ENCODE results near the gene MAL.

MAL gene

GRCh38 chr2:95004711-95005110 is 20.8 kb upstream of the MAL start:
- H3K79me2 ChIP-seq (ENCODE audit: insufficient read depth, low read length): no peaks in the 10 kb centered on the region
- no peaks in the 10 kb centered on the region for H3K36me3 ChIP-seq (ENCODE audit: insufficient read depth, low read length)
- no peaks in the 10 kb centered on the region for H4K20me1 ChIP-seq (ENCODE audit: insufficient read depth, low read length, poor library complexity, severe bottlenecking)
- H3K4me1 ChIP-seq (ENCODE audit: insufficient read depth, low read length, poor library complexity, severe bottlenecking): peaks cover 21% of the 10 kb centered on the region
- H2AFZ ChIP-seq (ENCODE audit: low read length): peak overlapping the region; percentile 56; the same call in 1 of the 2 replicates
- no peaks in the 10 kb centered on the region for H3K9me2 ChIP-seq (replicated peaks; ENCODE audit: low read depth, low read length)
- H3K9me3 ChIP-seq (ENCODE audit: insufficient read depth, low read depth, low read length): no peaks in the 10 kb centered on the region
- H3K27me3 ChIP-seq (ENCODE audit: insufficient read depth, low read length, poor library complexity, severe bottlenecking): no peaks in the 10 kb centered on the region
- H3K4me2 ChIP-seq (ENCODE audit: low read depth, low read length, poor library complexity, severe bottlenecking): peak overlapping the region; percentile 44
- H3K4me3 ChIP-seq (ENCODE audit: low read length, poor library complexity, severe bottlenecking): peak overlapping the region; percentile 40
- H3K9ac ChIP-seq (ENCODE audit: low read depth, low read length, poor library complexity, severe bottlenecking): no peak overlapping the region
- H3F3A ChIP-seq (ENCODE audit: low read depth): no peaks in the 10 kb centered on the region
- no peak for TF ChIP-seq EZH2phosphoT487 (IDR thresholded peaks at IDR 0.05; ENCODE audit: borderline replicate concordance)
- TF ChIP-seq, protein P1, sequence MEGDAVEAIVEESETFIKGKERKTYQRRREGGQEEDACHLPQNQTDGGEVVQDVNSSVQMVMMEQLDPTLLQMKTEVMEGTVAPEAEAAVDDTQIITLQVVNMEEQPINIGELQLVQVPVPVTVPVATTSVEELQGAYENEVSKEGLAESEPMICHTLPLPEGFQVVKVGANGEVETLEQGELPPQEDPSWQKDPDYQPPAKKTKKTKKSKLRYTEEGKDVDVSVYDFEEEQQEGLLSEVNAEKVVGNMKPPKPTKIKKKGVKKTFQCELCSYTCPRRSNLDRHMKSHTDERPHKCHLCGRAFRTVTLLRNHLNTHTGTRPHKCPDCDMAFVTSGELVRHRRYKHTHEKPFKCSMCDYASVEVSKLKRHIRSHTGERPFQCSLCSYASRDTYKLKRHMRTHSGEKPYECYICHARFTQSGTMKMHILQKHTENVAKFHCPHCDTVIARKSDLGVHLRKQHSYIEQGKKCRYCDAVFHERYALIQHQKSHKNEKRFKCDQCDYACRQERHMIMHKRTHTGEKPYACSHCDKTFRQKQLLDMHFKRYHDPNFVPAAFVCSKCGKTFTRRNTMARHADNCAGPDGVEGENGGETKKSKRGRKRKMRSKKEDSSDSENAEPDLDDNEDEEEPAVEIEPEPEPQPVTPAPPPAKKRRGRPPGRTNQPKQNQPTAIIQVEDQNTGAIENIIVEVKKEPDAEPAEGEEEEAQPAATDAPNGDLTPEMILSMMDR (conservative IDR thresholded peaks at IDR 0.05; ENCODE audit: low read length): no peak

DNA sequence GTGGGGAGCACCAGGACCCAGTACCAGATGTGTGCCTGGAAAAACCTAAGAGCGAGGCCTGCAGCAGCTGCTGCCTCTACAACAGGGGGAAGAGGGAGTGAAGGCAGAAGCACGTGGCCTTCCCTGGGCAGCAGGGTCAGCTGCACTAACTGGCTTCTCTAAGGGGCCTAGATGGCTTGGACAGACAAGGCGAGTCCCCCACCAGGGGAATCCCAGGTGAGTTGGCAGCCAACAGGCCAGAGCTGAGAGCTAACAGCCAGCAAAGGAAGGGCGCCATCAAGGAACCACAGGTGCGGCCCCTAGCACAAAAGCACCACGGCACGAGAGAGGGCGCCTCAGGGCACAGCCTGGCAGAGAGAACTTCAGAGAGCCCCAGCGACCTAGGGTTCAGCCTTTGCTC is 19.8 kb upstream of the MAL start:
- TF ChIP-seq, protein P1 (conservative IDR thresholded peaks at IDR 0.05; ENCODE audit: low read length): no peak
- TF ChIP-seq EZH2phosphoT487 (IDR thresholded peaks at IDR 0.05; ENCODE audit: borderline replicate concordance): no peak
- Histone ChIP-seq H3K27me3 (ENCODE audit: insufficient read depth, low read length, poor library complexity, severe bottlenecking) (no peaks in the 10 kb centered on the region), H3K9ac (ENCODE audit: low read depth, low read length, poor library complexity, severe bottlenecking) (peak overlapping the region; percentile 27), H3K4me3 (ENCODE audit: low read length, poor library complexity, severe bottlenecking) (no peak overlapping the region), H3K9me3 (ENCODE audit: insufficient read depth, low read depth, low read length) (no peaks in the 10 kb centered on the region), H3K36me3 (ENCODE audit: insufficient read depth, low read length) (no peaks in the 10 kb centered on the region), H4K20me1 (ENCODE audit: insufficient read depth, low read length, poor library complexity, severe bottlenecking) (no peaks in the 10 kb centered on the region), H3K4me1 (ENCODE audit: insufficient read depth, low read length, poor library complexity, severe bottlenecking) (peaks cover 21% of the 10 kb centered on the region), H3K4me2 (ENCODE audit: low read depth, low read length, poor library complexity, severe bottlenecking) (no peak overlapping the region), H3F3A (ENCODE audit: low read depth) (no peaks in the 10 kb centered on the region), H3K79me2 (ENCODE audit: insufficient read depth, low read length) (no peaks in the 10 kb centered on the region), H3K9me2 (replicated peaks; ENCODE audit: low read depth, low read length) (no peaks in the 10 kb centered on the region), H2AFZ (ENCODE audit: low read length) (no peak overlapping the region)

DNA sequence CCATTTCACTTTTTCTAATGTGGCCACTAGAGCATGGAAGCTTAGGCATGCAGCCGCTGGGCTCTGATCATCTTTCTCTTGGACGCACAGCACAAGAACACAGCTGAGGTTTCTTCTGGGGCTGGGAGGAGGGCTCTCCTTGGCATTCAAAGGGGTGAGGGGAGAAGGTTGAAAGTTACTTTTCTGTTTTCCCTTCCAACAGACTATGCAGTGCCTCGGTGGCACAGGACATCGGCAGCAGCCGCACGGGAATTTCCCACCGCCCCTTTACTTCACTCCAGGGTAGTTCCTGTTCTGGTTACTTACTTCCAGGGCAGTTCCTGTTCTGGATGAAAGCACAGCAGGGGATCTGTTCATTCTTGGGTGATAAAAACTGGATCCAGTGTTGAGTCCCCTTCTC is 18.9 kb upstream of the MAL start:
- Histone ChIP-seq H3K4me1 (ENCODE audit: insufficient read depth, low read length, poor library complexity, severe bottlenecking) (peaks cover 21% of the 10 kb centered on the region), H3K79me2 (ENCODE audit: insufficient read depth, low read length) (no peaks in the 10 kb centered on the region), H3K9ac (ENCODE audit: low read depth, low read length, poor library complexity, severe bottlenecking) (no peak overlapping the region), H3K9me3 (ENCODE audit: insufficient read depth, low read depth, low read length) (no peaks in the 10 kb centered on the region), H3K4me3 (ENCODE audit: low read length, poor library complexity, severe bottlenecking) (no peak overlapping the region), H3K27me3 (ENCODE audit: insufficient read depth, low read length, poor library complexity, severe bottlenecking) (no peaks in the 10 kb centered on the region), H3K36me3 (ENCODE audit: insufficient read depth, low read length) (no peaks in the 10 kb centered on the region), H2AFZ (ENCODE audit: low read length) (no peak overlapping the region), H4K20me1 (ENCODE audit: insufficient read depth, low read length, poor library complexity, severe bottlenecking) (no peaks in the 10 kb centered on the region), H3F3A (ENCODE audit: low read depth) (no peaks in the 10 kb centered on the region), H3K4me2 (ENCODE audit: low read depth, low read length, poor library complexity, severe bottlenecking) (no peak overlapping the region), H3K9me2 (replicated peaks; ENCODE audit: low read depth, low read length) (no peaks in the 10 kb centered on the region)
- TF ChIP-seq, protein P1 (conservative IDR thresholded peaks at IDR 0.05; ENCODE audit: low read length): no peak
- TF ChIP-seq EZH2phosphoT487 (IDR thresholded peaks at IDR 0.05; ENCODE audit: borderline replicate concordance): no peak
